H7 (cell line): ENCODE measurements around the gene ITCH. TPM values are rescaled to one million over a fixed set of nuclear protein-coding genes. Genes with fewer than 3 reads are reported as not detected.
"Not testable (repeated sequence)": the region's sequence is repeated elsewhere in the genome, so short reads cannot be mapped to it uniquely, and the experiment has no call there.

Experiments used
- DNase-seq: peaks from one replicate; pipeline ENCODE4 v3.0.0; 2012
- H3K27me3 ChIP-seq: 2 replicates; pipeline ENCODE4 v1.6.0; 2011; ENCODE audit warnings: mild to moderate bottlenecking, low read length; ENCODE audit not compliant: control insufficient read depth, insufficient read depth
- H3K36me3 ChIP-seq: replicated peaks from 2 replicates; pipeline ENCODE4 v1.5.1; 2011; ENCODE audit warnings: low read length; ENCODE audit not compliant: control insufficient read depth, insufficient read depth
- H3K4me3 ChIP-seq: 2 replicates; pipeline ENCODE4 v1.5.1; 2011; ENCODE audit warnings: low read depth, mild to moderate bottlenecking, control low read depth, low read length, moderate library complexity; ENCODE audit not compliant: insufficient read depth
- total RNA-seq: library from RNA; depleted of rRNA; stranded (reverse); fragments of >200 nt; shearing (Covaris generic); gene quantifications from 2 replicates; pipeline ENCODE4 v1.2.3, GENCODE V29; 2014

ITCH gene
- total RNA-seq, 1 experiment from 2014 or later = 27.5 TPM

DNA sequence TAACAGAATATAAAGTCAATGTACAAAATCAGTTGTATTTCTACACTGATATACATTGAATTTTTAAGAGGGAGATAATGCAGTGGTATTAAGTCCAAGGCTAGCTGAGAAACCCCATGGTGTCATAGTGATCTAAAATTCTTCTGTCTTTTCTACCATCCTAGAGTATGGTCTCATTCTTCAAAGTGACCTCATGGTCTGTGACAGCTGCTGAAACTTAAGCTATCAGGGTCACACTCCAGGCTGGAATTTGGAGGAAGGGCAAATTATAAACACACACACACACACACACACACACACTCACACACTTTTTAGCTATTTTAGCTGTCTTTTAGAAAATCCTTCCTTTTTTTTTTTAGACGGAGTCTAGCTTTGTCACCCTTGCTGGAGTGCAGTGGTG is 105.9 kb downstream of the ITCH start:
- Histone ChIP-seq H3K27me3 (no peaks in the 10 kb centered on the region), H3K36me3 (peaks cover 2% of the 10 kb centered on the region), H3K4me3 (no peak overlapping the region)
- DNase-seq = no peak

- Histone ChIP-seq H3K27me3 (no peaks in the 10 kb centered on the region), H3K4me3 (no peak overlapping the region), H3K36me3 (peaks cover 4% of the 10 kb centered on the region)
- DNase-seq = no peak
Measured at GRCh38 chr20:34472246-34472925, 109.3 kb downstream of the ITCH start.

- Histone ChIP-seq H3K4me3 (no peak overlapping the region), H3K36me3 (peaks cover 7% of the 10 kb centered on the region), H3K27me3 (no peaks in the 10 kb centered on the region)
- DNase-seq = peak; percentile 68
Measured at GRCh38 chr20:34473262-34473883, 110.3 kb downstream of the ITCH start.

DNA sequence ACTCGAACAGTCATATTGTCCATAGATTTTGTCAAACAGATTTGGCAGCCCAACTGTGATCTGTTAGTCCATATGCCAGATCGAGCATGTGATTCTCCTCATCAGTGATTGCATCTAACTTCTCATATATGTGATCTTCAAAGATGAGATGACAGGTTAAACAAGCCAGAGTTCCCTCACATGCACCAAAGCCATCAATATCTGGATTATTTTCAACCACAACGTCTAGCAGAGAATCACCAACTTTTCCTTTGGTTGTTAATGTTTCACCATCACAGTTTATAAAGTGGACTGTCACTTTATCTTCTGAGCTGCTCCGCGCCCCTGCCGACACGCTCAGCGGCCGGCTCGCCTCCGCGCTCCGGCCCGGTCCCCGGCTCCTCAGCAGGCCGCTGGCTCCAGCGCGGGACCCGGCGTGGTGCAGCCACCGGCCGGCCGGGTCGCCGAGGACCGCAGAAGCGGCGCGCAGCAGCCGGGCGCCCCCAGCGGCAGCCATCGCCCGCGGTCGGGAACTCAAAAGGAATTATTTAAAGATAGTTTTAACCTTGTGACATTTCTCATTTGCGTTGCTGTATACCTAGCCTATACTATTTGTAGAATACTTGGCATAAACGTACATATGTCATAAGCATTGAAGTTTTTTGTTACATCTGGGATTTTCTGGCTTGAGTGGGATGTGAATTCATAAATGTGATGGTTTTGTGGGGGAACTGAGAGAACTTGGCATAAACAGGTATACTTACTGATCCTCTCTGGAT is 113.1 kb downstream of the ITCH start:
- peaks cover 12% of the 10 kb centered on the region for H3K36me3 ChIP-seq
- DNase-seq = peak; percentile 43
- H3K27me3 ChIP-seq = no peaks in the 10 kb centered on the region
- no peak overlapping the region for H3K4me3 ChIP-seq

GRCh38 chr20:34479627-34480026 is 116.6 kb downstream of the ITCH start:
- Histone ChIP-seq H3K4me3 (no peak overlapping the region), H3K36me3 (peaks cover 22% of the 10 kb centered on the region)

GRCh38 chr20:34482154-34482553 is 119.1 kb downstream of the ITCH start:
- not testable (repeated sequence) for H3K4me3 ChIP-seq, H3K27me3 ChIP-seq, DNase-seq
- peaks cover 19% of the 10 kb centered on the region for H3K36me3 ChIP-seq

More at GRCh38 chr20:34479627-34480026, 116.6 kb downstream of the ITCH start:
- H3K27me3 ChIP-seq = no peaks in the 10 kb centered on the region
- no peak for DNase-seq

- H3K4me3 ChIP-seq, H3K27me3 ChIP-seq, DNase-seq: not testable (repeated sequence)
- peaks cover 18% of the 10 kb centered on the region for H3K36me3 ChIP-seq
Measured at GRCh38 chr20:34483585-34484220, 120.6 kb downstream of the ITCH start.

GRCh38 chr20:34485068-34485634 is 122.1 kb downstream of the ITCH start:
- H3K4me3 ChIP-seq = no peak overlapping the region
- DNase-seq = no peak
- peaks cover 18% of the 10 kb centered on the region for H3K36me3 ChIP-seq
- H3K27me3 ChIP-seq = no peaks in the 10 kb centered on the region

GRCh38 chr20:34491226-34491931 is 128.3 kb downstream of the ITCH start:
- no peaks in the 10 kb centered on the region for H3K27me3 ChIP-seq
- H3K36me3 ChIP-seq = peaks cover 23% of the 10 kb centered on the region
- DNase-seq = no peak
- no peak overlapping the region for H3K4me3 ChIP-seq

- H3K4me3 ChIP-seq = no peak overlapping the region
- no peak for DNase-seq
- peaks cover 23% of the 10 kb centered on the region for H3K36me3 ChIP-seq
- H3K27me3 ChIP-seq = no peaks in the 10 kb centered on the region
Measured at GRCh38 chr20:34491932-34492509, 128.9 kb downstream of the ITCH start.

DNA sequence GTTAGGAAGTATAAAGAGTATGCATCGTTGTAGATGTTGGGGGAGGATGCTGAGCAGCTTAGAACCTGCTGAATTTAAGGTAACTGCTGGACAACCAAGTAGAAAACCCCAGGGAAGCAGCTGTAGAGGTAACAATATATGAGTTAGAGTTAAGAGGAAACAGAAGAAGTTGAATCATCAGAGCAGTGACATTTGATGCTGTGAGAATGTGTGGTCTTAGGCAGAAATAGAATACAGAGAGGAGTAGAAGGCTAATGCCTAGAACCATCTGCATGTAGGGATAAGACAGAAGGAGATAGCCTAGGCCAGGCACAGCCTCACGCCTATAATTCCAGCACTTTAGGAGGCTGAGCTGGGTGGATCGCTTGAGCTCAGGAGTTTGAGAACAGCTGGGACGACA is 130.6 kb downstream of the ITCH start:
- peaks cover 22% of the 10 kb centered on the region for H3K36me3 ChIP-seq

DNA sequence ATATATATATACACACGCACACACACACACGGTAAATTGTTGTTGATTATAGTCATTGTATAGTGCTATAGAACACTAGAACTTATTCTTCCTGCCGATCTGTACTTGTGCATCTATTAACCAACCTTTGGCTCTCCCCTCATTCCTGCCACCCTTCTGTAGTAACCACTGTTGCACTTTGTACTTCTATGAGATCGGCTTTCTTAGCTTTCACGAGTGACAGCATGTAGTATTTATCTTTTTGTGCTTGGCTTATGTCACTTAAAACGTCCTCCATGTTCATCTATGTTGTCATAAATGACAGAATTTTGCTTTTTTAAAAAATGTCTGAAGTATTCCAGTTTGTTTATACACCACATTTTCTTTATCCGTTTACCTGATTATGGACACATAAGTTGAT is 132.2 kb downstream of the ITCH start:
- H3K27me3 ChIP-seq = no peaks in the 10 kb centered on the region
- no peak for DNase-seq
- H3K4me3 ChIP-seq = no peak overlapping the region
- H3K36me3 ChIP-seq = peaks cover 21% of the 10 kb centered on the region

More for the DNA sequence above, 130.6 kb downstream of the ITCH start:
- no peak for DNase-seq
- no peaks in the 10 kb centered on the region for H3K27me3 ChIP-seq
- H3K4me3 ChIP-seq = no peak overlapping the region

DNA sequence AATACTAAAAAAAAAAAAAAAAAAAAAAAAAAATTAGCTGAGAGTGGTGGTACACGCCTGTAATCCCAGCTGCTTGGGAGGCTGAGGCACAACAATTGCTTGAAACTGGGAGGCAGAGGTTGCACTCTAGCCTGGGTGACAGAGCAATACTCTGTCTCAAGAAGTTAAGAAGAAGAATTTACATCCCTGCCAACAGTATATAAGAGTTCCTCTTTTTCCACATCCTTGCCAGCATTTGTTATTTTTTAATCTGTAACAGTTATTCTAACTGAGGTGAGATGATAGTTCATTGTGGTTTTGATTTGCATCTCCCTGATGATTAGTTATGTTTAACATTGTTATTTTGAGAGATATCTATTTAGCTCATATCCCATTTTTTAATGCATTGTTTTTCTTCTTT is 132.8 kb downstream of the ITCH start:
- Histone ChIP-seq H3K4me3 (no peak overlapping the region), H3K36me3 (peaks cover 18% of the 10 kb centered on the region), H3K27me3 (no peaks in the 10 kb centered on the region)
- DNase-seq = no peak
